GM18505 (cell line): ENCODE data around the gene STK35.

Experiments
- ATAC-seq: cut with Tn5 transposase; IDR thresholded peaks from one replicate; pipeline ENCODE4 v1.9.1; 2021; ENCODE audit not compliant: unreplicated experiment
- POLR2A ChIP-seq: IDR thresholded peaks from 4 replicates; pipeline ENCODE4 v1.6.1; 2011; ENCODE audit warnings: borderline replicate concordance; ENCODE audit not compliant: insufficient read depth, insufficient read length; ENCODE audit errors: extremely low read depth

The STK35 gene

DNA sequence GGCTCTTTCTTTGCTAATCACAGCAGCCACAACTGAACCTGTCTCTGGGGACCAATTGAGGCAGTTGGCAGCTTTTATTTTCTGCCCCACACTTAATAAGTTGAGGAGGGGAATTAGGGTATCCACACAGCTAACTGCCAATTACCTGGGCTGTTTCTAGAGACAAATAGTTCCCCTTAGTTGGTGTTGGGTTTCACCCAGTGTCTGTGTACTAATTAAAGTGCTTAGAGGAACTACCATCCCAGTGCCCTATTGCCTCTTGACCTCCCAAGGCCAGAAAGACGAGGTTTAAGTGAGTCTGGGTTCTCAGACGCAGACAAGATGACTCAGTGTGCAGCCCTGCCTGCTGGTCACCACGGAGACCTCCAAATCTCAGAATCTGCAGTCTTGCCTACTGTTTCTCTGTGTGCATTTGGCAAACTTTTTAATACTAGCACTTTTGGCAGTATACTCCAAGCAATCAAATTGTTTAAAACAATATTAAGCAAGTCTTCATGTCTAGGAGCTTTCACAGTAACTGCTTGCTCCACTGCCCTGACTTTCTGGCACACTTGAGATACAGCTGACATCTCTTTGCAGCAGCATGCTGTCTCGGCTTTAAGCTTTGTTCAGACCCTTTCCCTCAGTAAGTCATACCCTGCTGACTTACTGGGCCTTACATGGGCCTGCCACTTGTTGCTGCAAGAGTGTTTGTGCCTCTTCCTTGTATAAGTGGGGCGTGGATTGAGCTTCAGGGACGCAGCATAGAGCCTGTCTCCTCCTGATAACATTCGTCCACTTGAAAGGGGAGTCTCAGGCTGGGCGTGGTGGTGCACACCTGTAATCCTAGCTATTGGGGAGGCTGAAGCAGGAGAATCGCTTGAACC, 31.9 kb downstream of the STK35 start:
- no peak for ATAC-seq
- TF ChIP-seq POLR2A = no peak

- ATAC-seq = no peak
- no peak for TF ChIP-seq POLR2A
These were observed 33.4 kb downstream of the STK35 start for GRCh38 chr20:2135013-2135412.

GRCh38 chr20:2136275-2136674, 34.6 kb downstream of the STK35 start:
- no peak for ATAC-seq
- no peak for TF ChIP-seq POLR2A

DNA sequence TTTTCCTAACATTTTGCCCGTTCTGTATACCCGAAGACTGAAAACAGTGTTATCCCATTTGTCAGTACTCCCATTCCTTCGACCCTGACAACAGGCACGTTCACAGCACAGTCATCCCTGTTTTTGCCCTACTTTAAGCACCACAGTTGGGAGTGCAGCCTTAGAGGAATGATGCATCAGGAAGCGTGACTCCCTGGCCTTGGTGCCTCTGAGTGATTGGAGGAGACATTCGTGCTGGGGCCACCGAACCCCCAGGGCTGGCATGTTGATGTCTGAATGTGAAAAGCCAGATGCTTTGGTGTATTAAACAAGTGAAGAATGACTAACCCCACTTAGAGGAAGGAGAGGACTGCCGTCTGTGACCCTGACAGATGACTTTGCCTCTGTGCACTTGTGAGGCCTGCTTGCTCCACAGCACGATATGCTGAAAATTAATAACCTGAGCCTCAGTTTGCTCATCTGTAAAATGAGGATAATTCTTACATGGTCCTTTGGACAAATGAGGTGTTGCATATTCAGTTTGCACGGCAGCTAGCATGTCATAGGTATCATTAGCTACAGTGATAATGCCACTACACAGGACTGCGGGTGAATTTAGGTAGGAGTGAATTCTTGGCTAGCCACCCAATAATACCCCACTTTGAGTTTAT, 36.0 kb downstream of the STK35 start:
- no peak for TF ChIP-seq POLR2A
- ATAC-seq = no peak

DNA sequence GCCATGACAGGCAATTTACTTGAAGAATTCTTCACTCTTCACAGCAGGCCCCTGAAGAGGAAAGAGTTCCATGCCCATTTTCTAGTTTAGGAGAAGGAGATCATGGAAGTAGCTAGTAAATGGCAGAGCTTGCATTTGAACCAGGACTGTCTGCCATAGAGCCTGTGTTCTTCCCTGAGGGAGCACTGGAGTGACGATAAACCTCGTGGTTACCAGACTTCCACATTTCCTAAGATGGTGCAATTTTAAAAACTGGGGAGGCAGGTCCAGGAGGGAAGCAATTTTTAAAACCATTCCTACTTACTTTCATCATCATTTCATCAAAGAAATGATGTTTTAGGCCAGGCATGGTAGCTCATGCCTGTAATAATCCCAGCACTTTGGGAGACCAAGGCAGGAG, 36.8 kb downstream of the STK35 start:
- ATAC-seq = no peak
- TF ChIP-seq POLR2A = no peak

- no peak for ATAC-seq
- TF ChIP-seq POLR2A = no peak
These were observed 37.6 kb downstream of the STK35 start for GRCh38 chr20:2139250-2139649.

DNA sequence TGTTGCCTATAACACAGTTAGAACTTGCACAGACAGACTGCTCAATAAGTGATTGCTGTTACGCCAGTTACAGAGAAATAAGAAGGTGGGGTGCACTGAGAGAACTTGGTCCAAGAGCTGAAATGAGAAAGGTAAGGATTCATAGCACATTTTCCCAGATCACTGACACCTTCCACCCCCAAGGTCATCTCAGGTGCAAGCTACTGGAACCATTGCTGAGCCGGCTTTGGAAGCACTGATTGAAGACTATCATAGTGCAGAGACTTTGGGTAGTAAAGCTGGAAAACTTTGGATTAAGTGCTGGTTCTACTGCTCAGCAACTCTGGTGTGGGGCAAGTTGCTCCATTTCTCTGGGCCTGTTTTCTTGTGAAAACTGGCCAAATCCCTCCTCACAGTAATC, 38.1 kb downstream of the STK35 start:
- no peak for TF ChIP-seq POLR2A
- ATAC-seq = no peak

DNA sequence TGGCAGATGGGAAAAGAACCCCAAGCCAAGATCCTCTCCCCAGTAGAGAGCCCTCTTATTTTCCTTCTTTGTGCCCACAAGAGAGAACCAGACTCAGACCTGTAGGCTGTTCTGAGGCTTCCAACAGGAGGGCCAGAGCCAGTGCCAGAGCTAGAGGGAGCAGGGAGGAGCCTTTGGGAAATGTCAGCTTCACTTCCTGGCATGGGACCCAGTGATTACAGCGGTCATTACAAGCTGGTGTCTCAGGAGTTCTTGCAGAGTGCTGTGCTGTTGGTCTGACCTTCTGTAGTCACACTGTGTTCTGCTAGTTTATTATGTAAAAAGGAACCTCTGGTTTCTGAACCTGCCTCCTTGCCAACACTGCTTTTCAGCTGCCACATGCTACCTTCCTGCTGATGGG, 38.9 kb downstream of the STK35 start:
- no peak for ATAC-seq
- no peak for TF ChIP-seq POLR2A

GRCh38 chr20:2141600-2142575, 40.3 kb downstream of the STK35 start:
- ATAC-seq = no peak
- TF ChIP-seq POLR2A = no peak

DNA sequence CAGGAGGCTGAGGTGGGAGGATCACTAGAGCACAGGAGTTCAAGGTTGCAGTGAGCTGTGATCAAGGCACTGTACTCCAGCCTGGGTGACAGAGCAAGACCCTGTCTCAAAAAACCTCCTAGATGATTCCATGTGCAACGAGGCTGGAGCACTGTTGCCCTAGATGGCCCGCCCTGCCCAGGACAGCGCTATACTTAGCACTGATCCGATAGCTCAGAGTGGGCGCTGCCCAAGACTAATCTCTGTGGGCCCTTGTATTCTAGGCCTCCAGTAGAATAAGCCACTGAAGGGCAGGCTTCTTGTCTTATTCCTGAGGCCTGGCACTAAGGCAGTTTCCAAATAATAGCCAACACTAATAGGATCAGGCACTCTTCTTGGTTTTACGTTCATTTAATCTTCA, 41.0 kb downstream of the STK35 start:
- ATAC-seq = no peak
- no peak for TF ChIP-seq POLR2A

DNA sequence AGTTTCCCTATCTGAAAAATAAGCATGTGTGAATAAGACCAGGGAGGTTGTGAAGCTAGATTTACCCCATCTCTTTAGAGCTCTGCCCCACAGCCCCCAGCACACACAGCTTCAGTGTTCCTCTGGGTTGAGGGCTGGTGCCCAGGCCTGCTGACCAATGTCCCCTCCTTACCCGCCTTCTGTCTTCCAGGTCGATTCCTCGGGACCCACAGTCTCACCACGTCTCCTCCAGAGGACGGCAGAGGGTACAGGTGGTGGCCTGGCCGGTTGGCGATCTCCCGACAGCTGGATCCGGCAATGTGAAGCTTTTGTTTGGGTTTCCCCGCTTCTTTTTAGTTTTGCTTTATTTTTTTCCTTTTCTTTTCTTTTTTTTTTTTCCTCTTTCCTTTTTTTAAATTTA, 42.0 kb downstream of the STK35 start:
- ATAC-seq = no peak
- no peak for TF ChIP-seq POLR2A

GRCh38 chr20:2144850-2145249, 43.2 kb downstream of the STK35 start:
- no peak for TF ChIP-seq POLR2A
- no peak for ATAC-seq

- no peak for TF ChIP-seq POLR2A
- no peak for ATAC-seq
These were observed 43.7 kb downstream of the STK35 start for GRCh38 chr20:2145376-2145775.

DNA sequence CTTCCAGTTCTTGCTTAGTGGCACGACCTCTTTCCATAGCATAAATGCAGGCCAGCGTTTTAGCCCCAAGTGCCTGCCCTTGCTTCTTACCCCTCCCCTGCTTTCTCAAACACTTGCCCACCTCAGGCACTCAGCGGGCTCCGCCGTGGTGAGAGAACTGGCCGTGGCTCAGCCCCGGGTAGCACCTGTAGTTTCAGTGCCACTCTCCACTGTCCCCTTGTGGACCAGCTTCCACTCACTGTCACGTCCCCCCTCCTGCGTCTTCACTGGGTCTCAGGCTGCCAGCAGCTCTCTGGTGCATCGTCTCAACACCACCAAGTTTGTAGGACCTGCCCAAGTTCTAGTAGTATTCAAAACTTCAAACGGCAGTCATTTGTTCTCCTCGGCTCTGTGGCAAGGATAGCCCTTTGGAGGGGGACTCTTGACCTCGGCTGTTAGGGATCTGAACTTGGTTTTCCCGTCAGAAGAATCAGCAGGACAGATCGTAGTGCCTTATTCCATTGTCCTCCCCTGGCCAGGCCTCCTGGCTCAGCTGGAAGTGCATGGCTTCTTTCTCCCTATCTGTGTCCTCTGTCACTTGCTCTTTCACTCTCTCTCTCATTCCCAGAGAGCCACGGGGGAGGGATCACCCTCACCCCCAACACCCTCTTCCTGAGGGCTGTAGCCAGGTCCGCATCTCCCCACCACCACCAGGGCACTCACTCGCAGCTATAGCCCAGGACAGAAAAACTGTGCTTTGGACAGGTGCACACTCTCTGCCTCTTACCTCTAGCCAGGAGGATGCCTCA, 44.6 kb downstream of the STK35 start:
- ATAC-seq = no peak
- no peak for TF ChIP-seq POLR2A
